Astrocyte (in vitro differentiated cells and primary cell): ENCODE data around the gene MTA1.

Experiments
- EZH2 ChIP-seq: IDR thresholded peaks from 2 replicates; pipeline ENCODE4 v1.6.1; 2012; ENCODE audit warnings: mild to moderate bottlenecking, low read length, inconsistent platforms; ENCODE audit not compliant: insufficient read depth
- TF ChIP-seq, protein P1 (sequence below): IDR thresholded peaks from 2 replicates; pipeline ENCODE4 v1.5.1; 2011; ENCODE audit warnings: low read depth, mild to moderate bottlenecking, inconsistent platforms, low read length, moderate library complexity; ENCODE audit not compliant: insufficient read depth

DNA sequence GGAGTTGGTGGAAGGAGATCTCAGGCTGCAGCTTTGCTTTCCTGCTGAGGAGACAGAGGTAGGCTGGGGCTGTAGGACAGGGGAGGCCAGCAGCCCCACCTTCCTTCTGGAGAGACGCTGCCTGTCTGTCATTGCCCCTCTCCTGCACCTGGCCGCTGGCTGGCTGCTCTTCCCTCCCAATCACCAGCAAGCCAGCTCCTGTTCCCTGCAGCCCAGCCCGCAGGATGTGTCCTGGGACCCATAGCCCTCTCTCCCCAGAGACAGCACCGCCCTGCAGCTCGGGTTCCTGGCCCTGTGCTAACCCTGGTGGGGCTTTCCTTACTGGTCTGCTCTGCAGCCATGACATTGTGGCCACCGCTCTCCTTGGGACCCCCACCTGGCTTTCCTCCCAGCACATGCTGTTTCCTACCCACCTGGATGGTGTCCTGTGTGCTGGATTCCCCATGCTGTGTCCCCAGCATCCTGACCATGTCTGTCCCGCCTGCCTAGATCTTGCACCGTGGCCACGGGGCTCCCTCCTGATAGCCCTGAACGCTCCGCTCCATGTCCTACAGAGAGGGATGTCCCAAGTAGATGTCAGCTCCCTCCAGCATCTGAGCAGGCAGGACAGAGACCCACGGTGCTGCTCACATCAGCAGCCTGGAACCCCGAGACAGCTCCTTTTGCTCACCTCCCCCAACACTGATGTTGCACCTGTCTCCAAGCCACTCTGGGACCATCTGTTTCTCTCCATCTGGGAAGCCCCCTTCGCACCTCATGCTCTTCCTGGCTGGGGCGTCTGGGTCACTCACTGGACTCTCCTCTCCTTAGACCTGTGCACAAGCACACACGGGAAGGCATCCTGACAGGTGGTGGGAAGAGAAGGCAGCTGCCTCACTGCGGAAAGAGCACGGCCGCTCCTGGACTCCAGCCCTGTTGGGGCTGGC, 1.1 kb upstream of the MTA1 start:
- TF ChIP-seq, protein P1, sequence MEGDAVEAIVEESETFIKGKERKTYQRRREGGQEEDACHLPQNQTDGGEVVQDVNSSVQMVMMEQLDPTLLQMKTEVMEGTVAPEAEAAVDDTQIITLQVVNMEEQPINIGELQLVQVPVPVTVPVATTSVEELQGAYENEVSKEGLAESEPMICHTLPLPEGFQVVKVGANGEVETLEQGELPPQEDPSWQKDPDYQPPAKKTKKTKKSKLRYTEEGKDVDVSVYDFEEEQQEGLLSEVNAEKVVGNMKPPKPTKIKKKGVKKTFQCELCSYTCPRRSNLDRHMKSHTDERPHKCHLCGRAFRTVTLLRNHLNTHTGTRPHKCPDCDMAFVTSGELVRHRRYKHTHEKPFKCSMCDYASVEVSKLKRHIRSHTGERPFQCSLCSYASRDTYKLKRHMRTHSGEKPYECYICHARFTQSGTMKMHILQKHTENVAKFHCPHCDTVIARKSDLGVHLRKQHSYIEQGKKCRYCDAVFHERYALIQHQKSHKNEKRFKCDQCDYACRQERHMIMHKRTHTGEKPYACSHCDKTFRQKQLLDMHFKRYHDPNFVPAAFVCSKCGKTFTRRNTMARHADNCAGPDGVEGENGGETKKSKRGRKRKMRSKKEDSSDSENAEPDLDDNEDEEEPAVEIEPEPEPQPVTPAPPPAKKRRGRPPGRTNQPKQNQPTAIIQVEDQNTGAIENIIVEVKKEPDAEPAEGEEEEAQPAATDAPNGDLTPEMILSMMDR, result no peak
- TF ChIP-seq EZH2, result no peak
